Psoas muscle (tissue), 8 donors: ENCODE results near the gene DOCK2. TPM values are rescaled to one million over a fixed set of nuclear protein-coding genes. Genes with fewer than 3 reads are reported as not detected.

ENCODE experiments used
- ATAC-seq, 4 donors: fragments of 200-7000 bp; cut with Tn5 transposase; one replicate each; pipeline ENCODE4 v1.9.1; 2020; ENCODE audit warnings: moderate library complexity in 3 of 4, mild to moderate bottlenecking in 2 of 4
- DNase-seq, 2 donors: peaks; one replicate each; pipeline ENCODE4 v3.0.0-alpha.2; 2020
- H3K27ac ChIP-seq: fragments of 200-600 bp; one replicate; pipeline ENCODE4 v1.8.0; 2022
- H3K27me3 ChIP-seq, 3 donors: fragments of 200-600 bp in 1 of 3; one replicate each; pipeline versions ENCODE4 v1.6.1 to v1.8.0; 2013 to 2022; ENCODE audit warnings: low read length in 2 of 3, mild to moderate bottlenecking in 2 of 3, moderate library complexity in 1 of 3; ENCODE audit not compliant: insufficient read depth in 3 of 3
- H3K36me3 ChIP-seq, 2 donors: fragments of 200-600 bp in 1 of 2; one replicate each; pipeline versions ENCODE4 v1.6.1 to v1.8.0; 2013 to 2022; ENCODE audit warnings: low read depth in 1 of 2, mild to moderate bottlenecking in 1 of 2, moderate library complexity in 1 of 2; ENCODE audit not compliant: insufficient read depth in 1 of 2
- H3K4me1 ChIP-seq: fragments of 200-600 bp; one replicate; pipeline ENCODE4 v1.8.0; 2022
- H3K4me3 ChIP-seq: fragments of 200-600 bp; one replicate; pipeline ENCODE4 v1.8.0; 2022; ENCODE audit warnings: mild to moderate bottlenecking
- H3K9me3 ChIP-seq: fragments of 200-600 bp; one replicate; pipeline ENCODE4 v1.8.0; 2022
- WGBS, 3 donors: extraction: QIAGEN DNeasy Blood & Tissue Kit; methylation state at CpG; one replicate each; pipeline versions ENCODE4 v1.1.6 to v1.1.7; 2013; 5-methylcytosine and 5-hydroxymethylcytosine counted together
- intact Hi-C, 2 donors: fragments of 100-400 bp; cut with DNase I; formaldehyde crosslinking; loops; one replicate each; pipeline versions ENCODE4 v1.11.0 to v1.14.2; 2022
- long read RNA-seq, 2 donors: library from polyadenylated mRNA; unstranded; transcript quantifications; one replicate each; pipeline ENCODE4 v2.0.0, GENCODE V29; 2021
- polyA plus RNA-seq, 3 donors: library from polyadenylated mRNA; stranded (reverse); fragments of 200-250 nt; gene quantifications; one replicate each; pipeline ENCODE4 v1.2.3, GENCODE V29; 2013
- total RNA-seq, 4 donors: library from RNA; stranded (reverse); fragmentation: NEBNext Ultra II Directional in 2 of 4; extraction: Animal tissue kit (Norgen Biotek cat#: 25700) in 2 of 4; gene quantifications; one replicate each; pipeline versions ENCODE4 v1.2.1 to v1.2.4, GENCODE V29; 2021 to 2023
- TF ChIP-seq, protein P1 (sequence below): fragments of 200-600 bp; IDR thresholded peaks from one replicate; pipeline ENCODE4 v1.8.0; 2022; ENCODE audit warnings: antibody characterized with exemption
- donor health status: healthy with polysubstance abuse.
- donor health status: DM: no; HTN: no; CAD: no; lungs with moderate emphysema.
- donor health status: Bipolar disorder and iron deficiency.
- donor health status: healthy.
- donor health status: DM: yes; HTN: yes; CAD: no.
- donor health status: DM: no; HTN: no; CAD: no.
- donor health status: DM: no; HTN: no; CAD: no.
- donor health status: DM: yes; HTN: yes; CAD: no.

DOCK2 gene
- total RNA-seq = 1 to 10 TPM; 3.5 to 4.4 (median 4.0) TPM
- under 1 TPM; 0.37 to 0.67 (median 0.55) TPM for polyA plus RNA-seq
- long read RNA-seq, donor 1 = 0 reads
- long read RNA-seq, donor 2 = 0 reads

- no peak within 1 kb of the TSS for H3K27ac ChIP-seq
- peaks cover 0 to 14% (median 8%) of the 10 kb centered on the region in 3 donors for H3K27me3 ChIP-seq
- H3K36me3 ChIP-seq = no peaks in the 10 kb centered on the region
- WGBS, 3 donors = 2% methylated on average over 33 to 42 of the region's 42 CpGs
- intact Hi-C loops = no loop called here
- ATAC-seq (peak in 2 of 4 donors; percentile 33 to 35), DNase-seq (peak; percentile 53 to 77)
- peak within 1 kb of the TSS; percentile 52 for H3K4me3 ChIP-seq
- TF ChIP-seq, protein P1, sequence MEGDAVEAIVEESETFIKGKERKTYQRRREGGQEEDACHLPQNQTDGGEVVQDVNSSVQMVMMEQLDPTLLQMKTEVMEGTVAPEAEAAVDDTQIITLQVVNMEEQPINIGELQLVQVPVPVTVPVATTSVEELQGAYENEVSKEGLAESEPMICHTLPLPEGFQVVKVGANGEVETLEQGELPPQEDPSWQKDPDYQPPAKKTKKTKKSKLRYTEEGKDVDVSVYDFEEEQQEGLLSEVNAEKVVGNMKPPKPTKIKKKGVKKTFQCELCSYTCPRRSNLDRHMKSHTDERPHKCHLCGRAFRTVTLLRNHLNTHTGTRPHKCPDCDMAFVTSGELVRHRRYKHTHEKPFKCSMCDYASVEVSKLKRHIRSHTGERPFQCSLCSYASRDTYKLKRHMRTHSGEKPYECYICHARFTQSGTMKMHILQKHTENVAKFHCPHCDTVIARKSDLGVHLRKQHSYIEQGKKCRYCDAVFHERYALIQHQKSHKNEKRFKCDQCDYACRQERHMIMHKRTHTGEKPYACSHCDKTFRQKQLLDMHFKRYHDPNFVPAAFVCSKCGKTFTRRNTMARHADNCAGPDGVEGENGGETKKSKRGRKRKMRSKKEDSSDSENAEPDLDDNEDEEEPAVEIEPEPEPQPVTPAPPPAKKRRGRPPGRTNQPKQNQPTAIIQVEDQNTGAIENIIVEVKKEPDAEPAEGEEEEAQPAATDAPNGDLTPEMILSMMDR = no peak
- H3K4me1 ChIP-seq = no peaks in the 10 kb centered on the region
- no peaks in the 10 kb centered on the region for H3K9me3 ChIP-seq
Measured at GRCh38 chr5:169637085-169637548, at the start of gene DOCK2. Gene DOCK2, plus strand, starts transcription at chr5:169637275. Its CDS starts 52 bp downstream, at chr5:169637327.

- intact Hi-C loops = no loop called here
- H3K27me3 ChIP-seq = no peaks in the 10 kb centered on the region
- H3K27ac ChIP-seq = no peak overlapping the region
- DNase-seq (no peak), ATAC-seq (no peak)
- no peaks in the 10 kb centered on the region for H3K9me3 ChIP-seq
- WGBS, 3 donors = 97 to 99% (median 97%) methylated on average over 3 of the region's 3 CpGs
- H3K4me3 ChIP-seq = no peak overlapping the region
- TF ChIP-seq, protein P1 = no peak
- peaks cover 9 to 72% of the 10 kb centered on the region in 2 donors for H3K36me3 ChIP-seq
- H3K4me1 ChIP-seq = no peaks in the 10 kb centered on the region
Measured at GRCh38 chr5:169590602-169591001, 46.5 kb upstream of the DOCK2 start.

DNA sequence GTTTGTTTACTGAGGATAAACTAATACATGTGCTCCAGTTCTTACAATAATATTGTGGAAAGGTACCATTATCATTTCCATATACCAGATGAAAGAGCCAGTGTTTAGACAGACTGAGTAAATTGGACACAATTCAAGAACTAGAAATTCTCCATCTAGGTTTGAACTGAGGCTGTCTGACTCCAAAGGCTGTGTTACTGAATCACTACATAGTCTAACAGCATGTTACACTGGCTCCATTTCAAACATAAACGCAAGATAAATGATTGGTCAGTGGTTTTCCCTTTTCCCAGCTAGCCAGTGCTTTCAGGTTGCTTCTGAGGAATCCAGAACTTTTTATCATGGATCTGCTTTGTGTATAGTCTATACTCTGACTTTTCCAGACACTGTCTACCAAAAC, 45.4 kb upstream of the DOCK2 start:
- Histone ChIP-seq H3K4me1 (no peaks in the 10 kb centered on the region), H3K9me3 (no peaks in the 10 kb centered on the region), H3K27me3 (no peaks in the 10 kb centered on the region), H3K27ac (no peak overlapping the region), H3K36me3 (peaks cover 9 to 82% of the 10 kb centered on the region in 2 donors), H3K4me3 (no peak overlapping the region)
- intact Hi-C loops = no loop called here
- ATAC-seq (no peak), DNase-seq (no peak)
- TF ChIP-seq, protein P1 = no peak
- 0 to 56% (median 51%) methylated on average over 1 of the region's 1 CpG for WGBS, 3 donors

- ATAC-seq = no peak
Measured at GRCh38 chr5:169592937-169593650, 44.0 kb upstream of the DOCK2 start.

More at GRCh38 chr5:169592937-169593650, 44.0 kb upstream of the DOCK2 start:
- no peak for DNase-seq
- intact Hi-C loops = no loop called here
- Histone ChIP-seq H3K9me3 (no peaks in the 10 kb centered on the region), H3K27me3 (no peaks in the 10 kb centered on the region), H3K4me1 (no peaks in the 10 kb centered on the region), H3K4me3 (no peak overlapping the region), H3K27ac (no peak overlapping the region), H3K36me3 (peaks cover 9 to 97% of the 10 kb centered on the region in 2 donors)
- TF ChIP-seq, protein P1 = no peak
- whole genome bisulfite sequencing, 3 donors = 95 to 96% (median 96%) methylated on average over 6 of the region's 6 CpGs
